Muscle of leg (tissue), 11 donors: ENCODE measurements around the gene TTLL1. TPM values are rescaled to one million over a fixed set of nuclear protein-coding genes. Genes with fewer than 3 reads are reported as not detected.

Source experiments
- DNase-seq: peaks from one replicate; pipeline ENCODE4 v3.0.0; 2013
- H3K27ac ChIP-seq: one replicate; pipeline ENCODE4 v1.5.1; 2013; ENCODE audit warnings: mild to moderate bottlenecking, low read length, control low read depth
- H3K27me3 ChIP-seq: one replicate; pipeline ENCODE4 v1.6.1; 2013; ENCODE audit warnings: low read length; ENCODE audit not compliant: control insufficient read depth, insufficient read depth
- H3K36me3 ChIP-seq: one replicate; pipeline ENCODE4 v1.6.1; 2013; ENCODE audit warnings: low read length; ENCODE audit not compliant: control insufficient read depth, insufficient read depth
- H3K4me1 ChIP-seq: one replicate; pipeline ENCODE4 v1.6.1; 2013; ENCODE audit warnings: low read length; ENCODE audit not compliant: control insufficient read depth, insufficient read depth
- H3K4me3 ChIP-seq: one replicate; pipeline ENCODE4 v1.5.1; 2013; ENCODE audit warnings: low read length, control low read depth
- H3K9me3 ChIP-seq: replicated peaks from 2 replicates; pipeline ENCODE4 v1.6.1; 2013; ENCODE audit warnings: low read depth, low read length; ENCODE audit not compliant: control insufficient read depth
- WGBS: methylation state at CpG from one replicate; pipeline ENCODE4 v1.1.5; 2013; ENCODE audit warnings: missing lambda C conversion rate; ENCODE audit not compliant: insufficient coverage; 5-methylcytosine and 5-hydroxymethylcytosine counted together
- polyA plus RNA-seq, 8 donors: library from polyadenylated mRNA; unstranded; fragments of 120-200 nt; gene quantifications; one replicate each; pipeline versions ENCODE4 v1.2.1 to v1.2.3, GENCODE V29; 2013; ENCODE audit warnings: inconsistent platforms in 1 of 8, low replicate concordance in 1 of 8; ENCODE audit not compliant: insufficient read length in 8 of 8, insufficient read depth in 1 of 8
- total RNA-seq: library from RNA; stranded (reverse); fragments of 120-200 nt; gene quantifications from one replicate; pipeline ENCODE4 v1.2.4, GENCODE V29; 2013

TTLL1 gene
- total and polyA plus RNA-seq, 9 donors, result 9.1 to 11.4 (median 10.4) TPM

DNA sequence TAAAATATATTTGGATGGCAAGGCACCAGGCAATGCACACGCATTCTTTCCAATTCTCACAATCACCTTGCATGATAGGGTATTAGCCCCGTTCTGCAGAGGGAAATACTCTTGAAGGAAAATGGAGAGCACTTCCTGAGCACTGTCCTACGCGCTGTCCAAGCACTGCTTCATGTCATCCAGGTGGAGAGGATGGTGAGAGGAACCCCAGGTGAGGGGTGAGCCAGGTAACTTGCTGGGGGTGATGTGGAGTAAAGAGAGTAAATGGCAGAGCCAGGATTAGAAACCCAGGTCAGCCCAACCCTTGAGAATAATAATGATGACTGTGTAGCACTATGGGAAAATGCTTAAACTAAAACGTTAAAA is 73.5 kb downstream of the TTLL1 start:
- Histone ChIP-seq H3K27ac (no peak overlapping the region), H3K27me3 (no peaks in the 10 kb centered on the region), H3K4me3 (peak overlapping the region; percentile 66), H3K9me3 (no peaks in the 10 kb centered on the region), H3K36me3 (no peaks in the 10 kb centered on the region), H3K4me1 (peaks cover 15% of the 10 kb centered on the region)
- 28% methylated on average over 4 of the region's 5 CpGs for WGBS
- DNase-seq, result no peak

- H3K4me3 ChIP-seq, result peak within 1 kb of the TSS; percentile 66
- no peaks in the 10 kb centered on the region for H3K36me3 ChIP-seq
- H3K9me3 ChIP-seq, result no peaks in the 10 kb centered on the region
- peak within 1 kb of the TSS; percentile 69 for H3K27ac ChIP-seq
- under 1% methylated on average over 76 of the region's 85 CpGs for WGBS
- DNase-seq, result peak; percentile 100
- no peaks in the 10 kb centered on the region for H3K27me3 ChIP-seq
- peaks cover 15% of the 10 kb centered on the region for H3K4me1 ChIP-seq
These were observed 74.1 kb downstream of the TTLL1 start, which contains the start of gene PACSIN2 for GRCh38 chr22:43014869-43015676. PACSIN2 (minus strand) TSS chr22:43015149; CDS start chr22:42912080, 103,069 bp downstream.

- peak overlapping the region; percentile 16 for H3K27ac ChIP-seq
- WGBS, result under 1% methylated on average over 34 of the region's 39 CpGs
These were observed 74.8 kb downstream of the TTLL1 start for GRCh38 chr22:43014316-43014868.

GRCh38 chr22:43013355-43014315 is 75.6 kb downstream of the TTLL1 start:
- Histone ChIP-seq H3K27me3 (no peaks in the 10 kb centered on the region), H3K36me3 (no peaks in the 10 kb centered on the region), H3K9me3 (no peaks in the 10 kb centered on the region), H3K4me3 (peak overlapping the region; percentile 55), H3K4me1 (peaks cover 15% of the 10 kb centered on the region), H3K27ac (peak overlapping the region; percentile 47)
- 18% methylated on average over 7 of the region's 16 CpGs for WGBS
- DNase-seq, result no peak

More at GRCh38 chr22:43014316-43014868, 74.8 kb downstream of the TTLL1 start:
- Histone ChIP-seq H3K4me3 (peak overlapping the region; percentile 55), H3K4me1 (peaks cover 15% of the 10 kb centered on the region), H3K36me3 (no peaks in the 10 kb centered on the region), H3K9me3 (no peaks in the 10 kb centered on the region), H3K27me3 (no peaks in the 10 kb centered on the region)
- peak; percentile 68 for DNase-seq

DNA sequence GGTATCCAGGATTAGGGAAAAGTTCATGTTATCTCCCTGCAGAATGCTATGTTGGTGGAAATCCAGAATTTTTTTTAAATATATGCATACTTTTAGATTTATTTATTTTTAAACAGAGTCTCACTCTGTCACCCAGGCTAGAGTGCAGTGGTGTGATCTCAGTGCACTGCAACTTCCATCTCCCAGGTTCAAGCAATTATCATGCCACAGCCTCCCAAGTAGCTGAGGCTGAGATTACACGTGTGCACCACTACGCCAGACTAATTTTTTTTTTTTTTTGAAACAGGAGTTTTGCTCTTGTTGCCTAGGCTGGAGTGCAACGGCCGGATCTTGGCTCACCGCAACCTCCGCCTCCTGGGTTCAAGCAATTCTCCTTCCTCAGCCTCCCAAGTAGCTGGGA is 76.8 kb downstream of the TTLL1 start:
- Histone ChIP-seq H3K4me1 (peaks cover 22% of the 10 kb centered on the region), H3K9me3 (no peaks in the 10 kb centered on the region), H3K4me3 (no peak overlapping the region), H3K27me3 (no peaks in the 10 kb centered on the region), H3K36me3 (no peaks in the 10 kb centered on the region), H3K27ac (no peak overlapping the region)
- WGBS, result no CpG with 5 or more reads among the region's 6 CpGs
- no peak for DNase-seq

- H3K27me3 ChIP-seq, result no peaks in the 10 kb centered on the region
- H3K36me3 ChIP-seq, result no peaks in the 10 kb centered on the region
- H3K27ac ChIP-seq, result no peak overlapping the region
- H3K9me3 ChIP-seq, result no peaks in the 10 kb centered on the region
- H3K4me3 ChIP-seq, result no peak overlapping the region
- DNase-seq, result no peak
- peaks cover 22% of the 10 kb centered on the region for H3K4me1 ChIP-seq
- 84% methylated on average over 5 of the region's 7 CpGs for WGBS
These were observed 78.1 kb downstream of the TTLL1 start for GRCh38 chr22:43011079-43011478.

DNA sequence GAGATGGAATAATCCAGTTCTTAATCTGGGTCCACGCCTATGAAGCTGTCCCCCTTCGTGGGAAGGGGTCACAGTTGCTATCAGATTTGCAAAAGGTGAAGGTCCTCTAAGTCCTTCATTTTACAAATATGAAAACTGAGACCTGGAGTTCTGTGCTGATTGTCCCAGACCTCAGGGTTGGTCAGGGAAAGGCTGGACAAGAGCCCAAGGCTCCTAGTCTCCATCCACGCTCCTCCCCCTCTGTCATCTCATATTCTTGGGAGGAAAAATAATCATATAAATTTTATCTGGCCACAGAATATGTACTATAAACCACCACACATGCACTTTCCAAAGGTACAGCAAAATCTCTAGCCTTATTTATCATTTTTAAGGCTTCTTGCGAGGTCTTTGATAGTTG is 79.7 kb downstream of the TTLL1 start:
- no peak overlapping the region for H3K27ac ChIP-seq
- H3K27me3 ChIP-seq, result no peaks in the 10 kb centered on the region
- peaks cover 21% of the 10 kb centered on the region for H3K4me1 ChIP-seq
- no peaks in the 10 kb centered on the region for H3K36me3 ChIP-seq
- DNase-seq, result no peak
- no CpG with 5 or more reads among the region's 4 CpGs for WGBS
- no peaks in the 10 kb centered on the region for H3K9me3 ChIP-seq
- no peak overlapping the region for H3K4me3 ChIP-seq

DNA sequence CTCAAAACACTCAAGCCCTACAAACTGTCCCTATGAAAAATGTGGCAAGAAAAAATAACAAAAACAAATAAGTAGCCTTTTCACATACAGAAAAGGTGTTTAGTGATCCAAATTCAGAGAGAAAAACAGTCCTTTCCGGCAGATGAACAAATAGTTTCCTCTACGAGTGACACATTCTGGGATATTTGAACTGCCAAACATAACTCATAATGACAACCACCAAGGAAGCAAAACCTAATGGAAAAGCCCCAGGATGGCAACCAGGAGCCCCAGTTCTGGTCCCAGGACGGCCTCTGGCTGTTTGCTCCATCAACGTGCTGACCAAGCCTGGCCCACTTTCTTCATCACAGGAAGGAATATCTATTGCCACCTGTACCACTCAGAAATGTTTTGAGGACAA is 80.3 kb downstream of the TTLL1 start:
- H3K4me1 ChIP-seq, result peaks cover 19% of the 10 kb centered on the region
- no peaks in the 10 kb centered on the region for H3K27me3 ChIP-seq
- H3K4me3 ChIP-seq, result no peak overlapping the region
- DNase-seq, result no peak
- H3K27ac ChIP-seq, result no peak overlapping the region
- no peaks in the 10 kb centered on the region for H3K36me3 ChIP-seq
- WGBS, result 77% methylated on average over 2 of the region's 4 CpGs
- H3K9me3 ChIP-seq, result no peaks in the 10 kb centered on the region

DNA sequence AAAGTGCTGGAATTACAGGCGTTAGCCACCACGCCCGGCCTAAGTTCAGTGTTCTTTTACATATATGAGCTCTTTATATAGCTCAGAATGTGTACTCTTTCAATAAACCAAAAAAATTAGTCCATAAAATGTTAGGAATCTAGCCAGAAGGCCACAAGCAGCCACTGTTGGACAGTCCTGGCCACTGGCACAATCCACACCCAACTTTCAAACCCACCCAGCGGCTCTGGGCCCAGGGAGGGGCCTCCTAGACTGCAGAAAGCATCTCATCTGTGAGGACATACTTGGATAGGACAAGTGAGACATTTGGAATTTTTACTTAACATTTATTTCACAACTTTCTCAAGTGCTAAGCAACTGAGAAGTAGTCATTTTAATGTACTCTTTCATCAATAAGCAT is 80.7 kb downstream of the TTLL1 start:
- Histone ChIP-seq H3K36me3 (no peaks in the 10 kb centered on the region), H3K9me3 (no peaks in the 10 kb centered on the region), H3K4me3 (no peak overlapping the region), H3K27me3 (no peaks in the 10 kb centered on the region), H3K4me1 (peaks cover 15% of the 10 kb centered on the region), H3K27ac (no peak overlapping the region)
- no CpG with 5 or more reads among the region's 4 CpGs for WGBS
- DNase-seq, result peak; percentile 32
